ENCODE data around the gene KLHL36. TPM values are rescaled to one million over a fixed set of nuclear protein-coding genes. Genes with fewer than 3 reads are reported as not detected.
A peak's percentile ranks its signal among the peaks of the same experiment; 100 is the strongest.
"Not testable (repeated sequence)": the region's sequence is repeated elsewhere in the genome, so short reads cannot be mapped to it uniquely, and the experiment has no call there.

The KLHL36 gene
- total and polyA plus RNA-seq, 5 donors from 2014 or later, result 28.1 to 86.0 (median 38.4) TPM

- no peaks in the 10 kb centered on the region for H3K36me3 ChIP-seq (ENCODE audit: control insufficient read depth, insufficient read depth, low read length)
- no peaks in the 10 kb centered on the region for H3K36me3 Mint-ChIP-seq
- H3K27me3 Mint-ChIP-seq, result peaks cover 6% of the 10 kb centered on the region
- ATAC-seq (ENCODE audit: low read depth in 2 of 2) (no peak), DNase-seq (no peak)
- H3K4me1 ChIP-seq (ENCODE audit: control insufficient read depth, insufficient read depth, low read length, poor library complexity, severe bottlenecking), result peaks cover 9% of the 10 kb centered on the region
- peaks cover 0 to 1% (median 0%) of the 10 kb centered on the region in 7 donors for H3K9me3 Mint-ChIP-seq
- peaks cover 0 to 22% (median 7%) of the 10 kb centered on the region in 4 donors for H3K4me1 Mint-ChIP-seq
- no peak overlapping the region for H3K27ac ChIP-seq (ENCODE audit: insufficient read depth, low read length, poor library complexity, severe bottlenecking)
- no peak overlapping the region for H3K4me3 Mint-ChIP-seq
- no peaks in the 10 kb centered on the region for H3K9me3 ChIP-seq (ENCODE audit: control insufficient read depth in 2 of 2, low read length in 2 of 2)
- no peak overlapping the region for H3K27ac Mint-ChIP-seq
- H3K27me3 ChIP-seq (ENCODE audit: control insufficient read depth, insufficient read depth, low read length), result peaks cover 2% of the 10 kb centered on the region
- H3K4me3 ChIP-seq (ENCODE audit: low read depth, low read length), result no peak overlapping the region
Measured at GRCh38 chr16:84630009-84630408, 18.3 kb upstream of the KLHL36 start.

DNA sequence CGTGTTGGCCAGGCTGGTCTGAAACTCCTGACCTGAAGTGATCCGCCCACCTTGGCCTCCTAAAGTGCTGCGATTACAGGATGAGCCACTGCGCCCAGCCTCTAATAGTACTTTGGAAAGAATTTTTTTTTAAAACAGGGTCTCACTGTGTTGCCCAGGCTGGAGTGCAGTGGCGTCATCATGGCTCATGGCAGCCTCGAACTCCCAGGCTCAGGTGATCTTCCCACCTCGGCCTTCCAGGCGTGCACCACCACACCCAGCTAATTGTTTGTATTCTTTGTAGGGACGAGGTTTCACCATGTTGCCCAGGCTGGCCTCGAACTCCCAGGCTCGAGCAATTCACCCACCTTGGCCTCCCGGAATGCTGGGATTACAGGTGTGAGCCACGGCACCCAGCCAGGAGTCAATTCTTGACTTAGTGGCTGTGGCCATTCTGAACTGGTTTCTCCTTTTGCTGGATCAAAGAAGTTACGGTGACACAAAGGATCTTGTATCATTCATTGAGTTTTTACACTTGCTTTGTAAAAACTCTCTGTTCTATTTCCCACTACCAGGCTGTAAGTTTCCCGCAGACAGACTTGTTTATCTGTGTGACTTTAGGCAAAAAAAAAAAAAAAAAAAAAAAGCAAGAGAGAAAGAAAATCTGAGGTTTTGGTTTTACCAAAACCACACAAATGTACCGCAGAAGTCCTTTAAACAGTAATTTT is 17.7 kb upstream of the KLHL36 start:
- no peak for DNase-seq
- peaks cover 0 to 1% (median 0%) of the 10 kb centered on the region in 7 donors for H3K9me3 Mint-ChIP-seq
- Histone ChIP-seq H3K36me3 (ENCODE audit: control insufficient read depth, insufficient read depth, low read length) (no peaks in the 10 kb centered on the region), H3K4me1 (ENCODE audit: control insufficient read depth, insufficient read depth, low read length, poor library complexity, severe bottlenecking) (peaks cover 9% of the 10 kb centered on the region), H3K27ac (ENCODE audit: insufficient read depth, low read length, poor library complexity, severe bottlenecking) (no peak overlapping the region), H3K9me3 (ENCODE audit: control insufficient read depth in 2 of 2, low read length in 2 of 2) (no peaks in the 10 kb centered on the region), H3K27me3 (ENCODE audit: control insufficient read depth, insufficient read depth, low read length) (peaks cover 2% of the 10 kb centered on the region), H3K4me3 (ENCODE audit: low read depth, low read length) (no peak overlapping the region)
- peaks cover 6% of the 10 kb centered on the region for H3K27me3 Mint-ChIP-seq
- peaks cover 0 to 22% (median 7%) of the 10 kb centered on the region in 4 donors for H3K4me1 Mint-ChIP-seq
- H3K4me3 Mint-ChIP-seq, result peak overlapping the region in 1 of 4 donors; percentile 7
- peak overlapping the region in 1 of 3 donors; percentile 27 for H3K27ac Mint-ChIP-seq
- H3K36me3 Mint-ChIP-seq, result no peaks in the 10 kb centered on the region
- ATAC-seq (ENCODE audit: low read depth in 2 of 2), result no peak

- no peaks in the 10 kb centered on the region for H3K36me3 ChIP-seq (ENCODE audit: control insufficient read depth, insufficient read depth, low read length)
- no peak overlapping the region for H3K4me3 ChIP-seq (ENCODE audit: low read depth, low read length)
- peak overlapping the region in 2 of 3 donors; percentile 27 to 83 for H3K27ac Mint-ChIP-seq
- H3K27me3 ChIP-seq (ENCODE audit: control insufficient read depth, insufficient read depth, low read length), result peaks cover 2% of the 10 kb centered on the region
- H3K9me3 Mint-ChIP-seq, result peaks cover 0 to 1% (median 0%) of the 10 kb centered on the region in 7 donors
- H3K27ac ChIP-seq (ENCODE audit: insufficient read depth, low read length, poor library complexity, severe bottlenecking), result no peak overlapping the region
- no peak overlapping the region for H3K4me3 Mint-ChIP-seq
- ATAC-seq (ENCODE audit: low read depth in 2 of 2) (no peak), DNase-seq (no peak)
- no peaks in the 10 kb centered on the region for H3K36me3 Mint-ChIP-seq
- peaks cover 6% of the 10 kb centered on the region for H3K27me3 Mint-ChIP-seq
- H3K9me3 ChIP-seq (ENCODE audit: control insufficient read depth in 2 of 2, low read length in 2 of 2), result no peaks in the 10 kb centered on the region
- H3K4me1 ChIP-seq (ENCODE audit: control insufficient read depth, insufficient read depth, low read length, poor library complexity, severe bottlenecking), result peaks cover 9% of the 10 kb centered on the region
- peaks cover 0 to 22% (median 7%) of the 10 kb centered on the region in 4 donors for H3K4me1 Mint-ChIP-seq
Measured at GRCh38 chr16:84631153-84631466, 17.2 kb upstream of the KLHL36 start.

GRCh38 chr16:84631886-84632285 is 16.4 kb upstream of the KLHL36 start:
- no peak for DNase-seq
- peak overlapping the region in 1 of 3 donors; percentile 3 for H3K27ac Mint-ChIP-seq
- no peak for ATAC-seq (ENCODE audit: low read depth in 2 of 2)

GRCh38 chr16:84632862-84633261 is 15.4 kb upstream of the KLHL36 start:
- ATAC-seq (ENCODE audit: low read depth in 2 of 2); H3K27me3 Mint-ChIP-seq; H3K4me3 ChIP-seq (ENCODE audit: low read depth, low read length); H3K27ac ChIP-seq (ENCODE audit: insufficient read depth, low read length, poor library complexity, severe bottlenecking); DNase-seq; H3K36me3 Mint-ChIP-seq; H3K4me1 ChIP-seq (ENCODE audit: control insufficient read depth, insufficient read depth, low read length, poor library complexity, severe bottlenecking); H3K36me3 ChIP-seq (ENCODE audit: control insufficient read depth, insufficient read depth, low read length); H3K9me3 Mint-ChIP-seq; H3K27ac Mint-ChIP-seq; H3K27me3 ChIP-seq (ENCODE audit: control insufficient read depth, insufficient read depth, low read length); H3K4me3 Mint-ChIP-seq; H3K9me3 ChIP-seq (ENCODE audit: control insufficient read depth in 2 of 2, low read length in 2 of 2): not testable (repeated sequence)
- H3K4me1 Mint-ChIP-seq, result peaks cover 0 to 24% (median 7%) of the 10 kb centered on the region in 4 donors

More at GRCh38 chr16:84631886-84632285, 16.4 kb upstream of the KLHL36 start:
- Histone ChIP-seq H3K9me3 (ENCODE audit: control insufficient read depth in 2 of 2, low read length in 2 of 2) (no peaks in the 10 kb centered on the region), H3K4me3 (ENCODE audit: low read depth, low read length) (no peak overlapping the region), H3K27me3 (ENCODE audit: control insufficient read depth, insufficient read depth, low read length) (peaks cover 2% of the 10 kb centered on the region), H3K4me1 (ENCODE audit: control insufficient read depth, insufficient read depth, low read length, poor library complexity, severe bottlenecking) (peaks cover 9% of the 10 kb centered on the region), H3K36me3 (ENCODE audit: control insufficient read depth, insufficient read depth, low read length) (no peaks in the 10 kb centered on the region), H3K27ac (ENCODE audit: insufficient read depth, low read length, poor library complexity, severe bottlenecking) (no peak overlapping the region)
- Mint-ChIP-seq H3K9me3 (peaks cover 0 to 1% (median 0%) of the 10 kb centered on the region in 7 donors), H3K27me3 (peaks cover 6% of the 10 kb centered on the region), H3K4me1 (peaks cover 0 to 22% (median 7%) of the 10 kb centered on the region in 4 donors), H3K4me3 (no peak overlapping the region), H3K36me3 (no peaks in the 10 kb centered on the region)

- Mint-ChIP-seq H3K27me3 (peaks cover 6% of the 10 kb centered on the region), H3K4me3 (no peak overlapping the region), H3K27ac (no peak overlapping the region), H3K36me3 (no peaks in the 10 kb centered on the region), H3K4me1 (peaks cover 0 to 26% (median 7%) of the 10 kb centered on the region in 4 donors), H3K9me3 (peaks cover 0 to 1% (median 0%) of the 10 kb centered on the region in 7 donors)
- H3K4me1 ChIP-seq (ENCODE audit: control insufficient read depth, insufficient read depth, low read length, poor library complexity, severe bottlenecking), result peaks cover 9% of the 10 kb centered on the region
- H3K27ac ChIP-seq (ENCODE audit: insufficient read depth, low read length, poor library complexity, severe bottlenecking), result no peak overlapping the region
- H3K4me3 ChIP-seq (ENCODE audit: low read depth, low read length), result no peak overlapping the region
- ATAC-seq (ENCODE audit: low read depth in 2 of 2), result no peak
- H3K27me3 ChIP-seq (ENCODE audit: control insufficient read depth, insufficient read depth, low read length), result peaks cover 2% of the 10 kb centered on the region
- no peaks in the 10 kb centered on the region for H3K9me3 ChIP-seq (ENCODE audit: control insufficient read depth in 2 of 2, low read length in 2 of 2)
- no peaks in the 10 kb centered on the region for H3K36me3 ChIP-seq (ENCODE audit: control insufficient read depth, insufficient read depth, low read length)
- DNase-seq, result no peak
Measured at GRCh38 chr16:84633622-84634021, 14.7 kb upstream of the KLHL36 start.

DNA sequence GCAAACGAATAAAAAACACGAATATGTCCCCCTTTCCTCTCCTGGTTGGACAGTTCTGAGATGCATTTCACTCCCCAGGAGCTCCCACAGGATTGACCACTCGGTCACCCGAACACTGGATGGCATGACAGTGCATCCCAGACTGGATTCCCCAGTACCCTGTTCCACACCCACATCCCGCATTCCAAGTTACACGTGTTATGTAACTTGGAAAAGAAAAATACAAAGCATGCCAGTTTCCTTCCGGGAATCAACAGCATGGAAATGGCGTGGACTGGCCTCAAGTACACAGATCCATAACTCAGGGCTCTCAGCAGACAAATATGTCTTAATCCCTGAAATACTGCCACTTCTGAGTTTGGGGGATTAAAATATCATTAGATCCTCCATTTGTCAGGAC is 12.6 kb upstream of the KLHL36 start:
- H3K9me3 ChIP-seq (ENCODE audit: control insufficient read depth in 2 of 2, low read length in 2 of 2), result no peaks in the 10 kb centered on the region
- peaks cover 5% of the 10 kb centered on the region for H3K4me1 ChIP-seq (ENCODE audit: control insufficient read depth, insufficient read depth, low read length, poor library complexity, severe bottlenecking)
- H3K4me3 ChIP-seq (ENCODE audit: low read depth, low read length), result no peak overlapping the region
- H3K27me3 Mint-ChIP-seq, result peaks cover 6% of the 10 kb centered on the region
- H3K27ac ChIP-seq (ENCODE audit: insufficient read depth, low read length, poor library complexity, severe bottlenecking), result no peak overlapping the region
- no peaks in the 10 kb centered on the region for H3K9me3 Mint-ChIP-seq
- H3K27ac Mint-ChIP-seq, result no peak overlapping the region
- no peak for ATAC-seq (ENCODE audit: low read depth in 2 of 2)
- H3K36me3 Mint-ChIP-seq, result no peaks in the 10 kb centered on the region
- DNase-seq, result no peak
- H3K36me3 ChIP-seq (ENCODE audit: control insufficient read depth, insufficient read depth, low read length), result no peaks in the 10 kb centered on the region
- H3K4me1 Mint-ChIP-seq, result peaks cover 0 to 28% (median 6%) of the 10 kb centered on the region in 4 donors
- H3K27me3 ChIP-seq (ENCODE audit: control insufficient read depth, insufficient read depth, low read length), result peaks cover 2% of the 10 kb centered on the region
- H3K4me3 Mint-ChIP-seq, result no peak overlapping the region

GRCh38 chr16:84637709-84638108 is 10.6 kb upstream of the KLHL36 start:
- Mint-ChIP-seq H3K36me3 (no peaks in the 10 kb centered on the region), H3K27me3 (no peaks in the 10 kb centered on the region), H3K9me3 (no peaks in the 10 kb centered on the region), H3K4me3 (no peak overlapping the region), H3K4me1 (peaks cover 4 to 30% (median 11%) of the 10 kb centered on the region in 4 donors), H3K27ac (peak overlapping the region in 1 of 3 donors; percentile 68)
- Histone ChIP-seq H3K9me3 (ENCODE audit: control insufficient read depth in 2 of 2, low read length in 2 of 2) (no peaks in the 10 kb centered on the region), H3K27ac (ENCODE audit: insufficient read depth, low read length, poor library complexity, severe bottlenecking) (no peak overlapping the region), H3K4me3 (ENCODE audit: low read depth, low read length) (no peak overlapping the region), H3K4me1 (ENCODE audit: control insufficient read depth, insufficient read depth, low read length, poor library complexity, severe bottlenecking) (peaks cover 16% of the 10 kb centered on the region), H3K27me3 (ENCODE audit: control insufficient read depth, insufficient read depth, low read length) (peaks cover 2% of the 10 kb centered on the region), H3K36me3 (ENCODE audit: control insufficient read depth, insufficient read depth, low read length) (no peaks in the 10 kb centered on the region)
- DNase-seq (no peak), ATAC-seq (ENCODE audit: low read depth in 2 of 2) (no peak)

All from CD4-positive, CD25-positive, alpha-beta regulatory T cell (primary cell).